HepG2 (cell line): ENCODE data around the gene FASTK. TPM values are rescaled to one million over a fixed set of nuclear protein-coding genes. Genes with fewer than 3 reads are reported as not detected.

Experiments used
- ATAC-seq: fragments of 200-7000 bp; cut with Tn5 transposase; 3 replicates; pipeline ENCODE4 v1.9.1; 2020; ENCODE audit warnings: mild to moderate bottlenecking, moderate library complexity
- BruUV-seq: library from RNA; stranded (reverse); fragments of 400-500 nt; replicated peaks from 2 replicates; lab custom pipeline; 2021; lab: Mats Ljungman, UMichigan
- CTCF ChIA-PET: fragments of 300-600 bp; formaldehyde crosslinking; extraction: SDS; loops from one replicate; lab custom pipeline; 2021; ENCODE audit warnings: low total read pairs, inconsistent platforms, low intra/inter-chr PET ratio; lab: Yijun Ruan, JAX
- POLR2A ChIA-PET: fragments of 350-600 bp; sonication (Branson Sonifier 250); formaldehyde crosslinking; loops from one replicate; lab custom pipeline; 2020; ENCODE audit warnings: antibody characterized with exemption, inconsistent platforms; lab: Yijun Ruan, JAX
- DNase-seq: peaks from one replicate; pipeline ENCODE4 v3.0.0-alpha.2; 2015; ENCODE audit warnings: low spot score
- FAIRE-seq: peaks from 3 replicates; lab custom pipeline; 2011; peaks lifted over from hg19 to GRCh38; lab: Jason Lieb, UNC
- H2AFZ ChIP-seq: one replicate; pipeline ENCODE4 v1.6.1; 2011; ENCODE audit warnings: low read length, inconsistent platforms
- H3K27ac ChIP-seq: fragments of 300-600 bp; 3 replicates; pipeline ENCODE4 v1.8.0; 2011; ENCODE audit warnings: mixed run types, mild to moderate bottlenecking, mixed read lengths, low read length, inconsistent platforms; ENCODE audit not compliant: insufficient read depth; ENCODE audit errors: extremely low read length
- H3K27me3 ChIP-seq, 2 experiments: fragments of 200-600 bp in 1 of 2; 2 replicates in 1 of 2; 3 replicates in 1 of 2; pipeline versions ENCODE4 v1.6.0 to v1.8.0; 2011; ENCODE audit warnings: low read length in 2 of 2, mild to moderate bottlenecking in 2 of 2, moderate library complexity in 2 of 2, inconsistent platforms in 1 of 2; ENCODE audit not compliant: insufficient read depth in 2 of 2, control insufficient read depth in 1 of 2
- H3K36me3 ChIP-seq, 2 experiments: fragments of 200-600 bp in 1 of 2; replicated peaks in 1 of 2; 2 replicates in 1 of 2; 3 replicates in 1 of 2; pipeline versions ENCODE4 v1.5.1 to v1.8.0; 2011; ENCODE audit warnings: low read length in 2 of 2, inconsistent platforms in 1 of 2; ENCODE audit not compliant: insufficient read depth in 2 of 2, control insufficient read depth in 1 of 2
- H3K4me1 ChIP-seq: 2 replicates; pipeline ENCODE4 v1.5.1; 2012; ENCODE audit warnings: low read length, inconsistent platforms; ENCODE audit not compliant: insufficient read depth
- H3K4me2 ChIP-seq: 2 replicates; pipeline ENCODE4 v1.6.0; 2011; ENCODE audit warnings: low read depth, low read length, inconsistent platforms
- H3K4me3 ChIP-seq, 3 experiments: fragments of 200-600 bp in 1 of 3; sonication (generic), shearing (Covaris generic) in 1 of 3; replicated peaks in 1 of 3; 2 replicates each; pipeline ENCODE4 v1.5.1; 2011 to 2016; ENCODE audit warnings: low read length in 3 of 3, inconsistent platforms in 2 of 3, low read depth in 2 of 3, mild to moderate bottlenecking in 2 of 3, control low read depth in 1 of 3, mixed read lengths in 1 of 3; ENCODE audit not compliant: insufficient read depth in 1 of 3
- H3K79me2 ChIP-seq: one replicate; pipeline ENCODE4 v1.6.1; 2011; ENCODE audit warnings: low read length, inconsistent platforms; ENCODE audit not compliant: insufficient read depth
- H3K9ac ChIP-seq: 2 replicates; pipeline ENCODE4 v1.6.0; 2011; ENCODE audit warnings: mild to moderate bottlenecking, low read depth, low read length, inconsistent platforms; ENCODE audit not compliant: insufficient read depth
- H3K9me3 ChIP-seq: 2 replicates; pipeline ENCODE4 v1.5.1; 2012; ENCODE audit warnings: mild to moderate bottlenecking, low read length
- H4K20me1 ChIP-seq: 2 replicates; pipeline ENCODE4 v1.6.0; 2011; ENCODE audit warnings: inconsistent platforms, mild to moderate bottlenecking, low read length, moderate library complexity; ENCODE audit not compliant: insufficient read depth
- ARID2 ChIP-seq: sonication (generic); formaldehyde crosslinking; IDR thresholded peaks from 2 replicates; pipeline ENCODE4 v1.8.1; 2022; ENCODE audit warnings: mild to moderate bottlenecking, missing genetic modification reagents, borderline replicate concordance
- CCAR2 ChIP-seq: fragments of 200-400 bp; formaldehyde crosslinking; optimal IDR thresholded peaks from 2 replicates; pipeline ENCODE3; 2018; ENCODE audit warnings: low read depth, mild to moderate bottlenecking, low read length, moderate library complexity
- MXI1 ChIP-seq: IDR thresholded peaks from 3 replicates; pipeline ENCODE4 v1.6.1; 2012; ENCODE audit warnings: low read depth, low read length, inconsistent platforms, borderline replicate concordance
- ZNF331 ChIP-seq: sonication (generic); formaldehyde crosslinking; IDR thresholded peaks from 2 replicates; pipeline ENCODE4 v1.4.0; 2020; ENCODE audit warnings: missing genetic modification reagents
- ZNF441 ChIP-seq: sonication (generic); formaldehyde crosslinking; IDR thresholded peaks from 2 replicates; pipeline ENCODE4 v1.7.0; 2021; ENCODE audit warnings: missing genetic modification reagents, borderline replicate concordance
- ZNF572 ChIP-seq: sonication (generic); formaldehyde crosslinking; IDR thresholded peaks from 2 replicates; pipeline ENCODE4 v1.5.1; 2020; ENCODE audit warnings: mild to moderate bottlenecking, missing genetic modification reagents
- WGBS: methylation state at CpG from one replicate; pipeline ENCODE4 v1.1.6; 2017; ENCODE audit warnings: low lambda C conversion rate; 5-methylcytosine and 5-hydroxymethylcytosine counted together
- in situ Hi-C: cut with HindIII; loops from 2 replicates; pipeline ENCODE4 v1.10.0; 2017; ENCODE audit warnings: low pct_unique_long_range_greater_than_20kb; ENCODE audit not compliant: extremely low pct_ligation_motif_present
- intact Hi-C: fragments of 100-400 bp; cut with micrococcal nuclease; formaldehyde crosslinking; loops from one replicate; pipeline ENCODE4 v1.10.0; 2022; ENCODE audit not compliant: unreplicated experiment
- polyA plus RNA-seq, 8 experiments: library from polyadenylated mRNA; depleted of rRNA in 3 of 8; stranded (reverse) in 7 of 8; unstranded in 1 of 8; fragments of >200 nt; fragmentation: Illumina TruSeq in 4 of 8; extraction: Trizol in 4 of 8; gene quantifications; 2 replicates each; pipeline versions ENCODE4 v1.2.1 to v1.2.3, GENCODE V29; 2011 to 2016; ENCODE audit warnings: low read depth in 4 of 8, missing spikeins in 1 of 8, mixed read lengths in 1 of 8; ENCODE audit not compliant: insufficient read depth in 1 of 8
- total RNA-seq, 5 experiments: library from RNA; depleted of rRNA; stranded (reverse); fragments of >200 nt; fragmentation: Illumina TruSeq; extraction: Trizol; gene quantifications; 2 replicates each; pipeline ENCODE4 v1.2.3, GENCODE V29; 2016; ENCODE audit warnings: low read depth in 1 of 5

The FASTK gene
- total and polyA plus RNA-seq, 2 of the 13 experiments (the other 11 are each of a cell fraction or from before 2014, with no cell fraction given), result 52.9 to 55.7 TPM

DNA sequence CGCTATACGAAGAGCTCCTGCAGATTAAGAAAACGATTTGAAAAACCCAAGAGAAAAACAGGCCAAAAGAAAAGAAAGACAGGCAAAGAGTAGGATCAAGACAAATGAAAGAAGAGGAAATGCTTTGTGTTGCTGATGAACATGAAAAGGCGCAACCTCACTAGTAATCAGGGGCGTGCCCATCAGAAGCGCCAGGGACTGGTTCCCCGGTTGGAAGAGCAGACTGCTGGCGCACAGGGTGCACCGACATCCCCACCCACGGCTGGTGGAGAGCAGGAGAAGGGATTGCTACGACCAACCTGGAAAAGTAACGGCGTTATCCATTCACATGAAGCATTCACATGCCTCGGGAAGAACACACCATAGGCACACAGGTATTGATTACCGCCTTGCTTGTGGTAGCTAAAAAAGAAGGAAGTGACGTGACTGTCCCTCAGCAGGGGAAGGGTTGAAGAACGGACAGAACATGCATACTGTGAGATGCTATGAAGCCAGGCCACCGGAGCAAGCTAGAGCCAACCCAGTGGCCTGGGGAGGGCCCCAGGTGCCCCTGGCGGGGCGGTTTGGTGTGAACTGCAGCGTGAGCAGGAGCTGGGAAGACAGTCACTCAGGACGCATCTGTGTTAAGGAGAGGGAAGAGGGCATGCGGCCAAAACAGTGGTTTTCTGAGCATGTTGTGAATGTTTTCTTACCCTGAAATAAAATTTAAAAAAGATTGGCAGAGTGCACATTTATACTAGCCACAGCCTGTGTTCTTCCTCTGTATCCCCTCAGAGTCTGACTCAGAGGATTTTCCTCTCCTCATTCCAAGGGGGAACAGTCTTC, 24.0 kb upstream of the FASTK start:
- Histone ChIP-seq H4K20me1 (peaks cover 33% of the 10 kb centered on the region), H3K4me3 (no peak overlapping the region), H2AFZ (no peak overlapping the region), H3K9me3 (no peaks in the 10 kb centered on the region), H3K27me3 (no peaks in the 10 kb centered on the region), H3K4me1 (peaks cover 14% of the 10 kb centered on the region), H3K27ac (no peak overlapping the region), H3K4me2 (no peak overlapping the region), H3K9ac (no peak overlapping the region), H3K36me3 (peaks cover 7 to 21% of the 10 kb centered on the region in 2 experiments; a peak in 3 of 5 replicates), H3K79me2 (peaks cover 49% of the 10 kb centered on the region)
- in situ Hi-C loops (no loop called here), intact Hi-C loops (no loop called here)
- no peak for TF ChIP-seq ARID2 (CRISPR knock-in tag)
- TF ChIP-seq MXI1, result no peak
- no peak for TF ChIP-seq ZNF331 (CRISPR knock-in tag)
- TF ChIP-seq CCAR2, result no peak
- FAIRE-seq, result no peak
- ATAC-seq, result no peak
- DNase-seq, result no peak
- ChIA-PET POLR2A (no interaction called here), CTCF (no interaction called here)
- 99% methylated on average over 23 of the region's 23 CpGs for WGBS
- BruUV-seq, result TSS peak; percentile 39

DNA sequence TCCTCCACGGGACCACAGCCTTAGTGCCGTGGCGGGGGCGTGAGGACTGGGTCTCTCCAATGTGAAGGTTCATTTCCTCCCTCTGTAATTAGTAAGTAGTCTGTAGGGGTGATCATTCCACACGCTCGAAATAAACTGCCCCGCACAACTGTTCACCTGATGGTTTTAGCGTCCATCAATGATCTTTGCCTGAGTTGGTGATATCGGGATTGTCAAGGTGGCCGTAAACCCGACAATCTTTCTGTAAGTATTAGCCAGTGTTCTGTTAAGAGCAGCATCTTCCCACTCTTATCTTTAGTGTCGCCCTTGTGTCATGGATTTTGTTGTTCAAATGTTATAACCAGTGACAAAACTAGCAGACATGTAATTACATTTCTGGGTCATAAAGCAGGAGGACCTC, 23.4 kb upstream of the FASTK start:
- no TSS peak for BruUV-seq
- Histone ChIP-seq H4K20me1 (peaks cover 31% of the 10 kb centered on the region), H3K27ac (no peak overlapping the region), H3K36me3 (peaks cover 7 to 21% of the 10 kb centered on the region in 2 experiments; a peak in 3 of 5 replicates), H3K4me3 (no peak overlapping the region), H3K4me1 (peaks cover 11% of the 10 kb centered on the region), H3K79me2 (peaks cover 53% of the 10 kb centered on the region), H2AFZ (no peak overlapping the region), H3K27me3 (no peaks in the 10 kb centered on the region), H3K4me2 (no peak overlapping the region), H3K9ac (no peak overlapping the region), H3K9me3 (no peaks in the 10 kb centered on the region)
- ATAC-seq (no peak), FAIRE-seq (no peak), DNase-seq (no peak)
- CTCF ChIA-PET, result no interaction called here
- intact Hi-C loops, result loop anchor here (1.0 kb wide), 1 partner anchor 24 kb away; no protein-coding TSS in a partner anchor
- TF ChIP-seq ZNF572 (CRISPR knock-in tag), result no peak
- no peak for TF ChIP-seq ZNF441 (CRISPR knock-in tag)
- over 99% methylated on average over 10 of the region's 12 CpGs for WGBS
- POLR2A ChIA-PET, result no interaction called here
- in situ Hi-C loops, result no loop called here
